ENCODE data around the gene KIAA1755. TPM values are rescaled to one million over a fixed set of nuclear protein-coding genes. Genes with fewer than 3 reads are reported as not detected.

KIAA1755 gene
- total and polyA plus RNA-seq, 2 experiments from 2014 or later, result 4.0 to 5.1 TPM

DNA sequence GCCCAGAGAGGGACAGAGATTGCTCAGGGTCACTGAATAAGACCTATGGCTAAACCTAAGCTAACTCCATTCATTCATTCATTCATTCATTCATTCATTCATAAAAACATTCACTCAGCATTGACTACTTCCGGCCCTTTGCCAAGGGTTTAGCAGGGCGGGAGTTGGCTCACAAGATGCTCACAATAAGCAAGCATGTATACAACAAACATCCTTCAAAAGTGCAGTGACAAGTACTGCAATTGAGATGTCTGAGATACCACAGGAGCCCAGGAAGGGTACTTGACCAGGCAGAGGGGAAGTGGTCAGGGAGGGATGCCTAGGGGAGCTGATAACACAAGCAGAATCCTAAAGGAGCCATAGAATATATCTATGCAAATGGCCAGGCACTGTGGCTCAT lies 18.2 kb upstream of the KIAA1755 start:
- DNase-seq, result no peak
- H3K79me2 ChIP-seq (ENCODE audit: insufficient read depth), result no peaks in the 10 kb centered on the region
- in situ Hi-C loops (cut with MboI), result no loop called here

DNA sequence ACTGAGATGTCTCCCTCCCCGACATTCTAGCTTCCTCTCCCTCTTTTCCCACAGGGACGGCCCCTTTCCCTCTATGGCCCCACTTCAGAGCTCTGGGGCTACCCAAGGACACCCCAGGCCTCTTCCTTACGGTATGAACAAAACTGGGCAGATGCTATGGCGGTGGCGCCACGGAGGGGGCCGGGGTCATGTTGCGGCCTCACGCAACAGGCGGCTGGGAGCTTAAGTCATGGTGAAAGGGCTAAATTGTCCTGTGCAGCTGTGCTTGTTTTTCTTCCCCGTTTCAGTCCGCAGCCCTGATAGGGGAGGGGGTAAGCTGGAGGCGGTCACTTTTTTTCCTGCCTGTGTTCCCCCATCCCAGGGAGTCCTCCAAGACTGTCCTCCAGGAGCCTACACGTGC lies 17.6 kb upstream of the KIAA1755 start:
- Histone ChIP-seq H3K27ac (no peak overlapping the region), H3K9me3 (ENCODE audit: low read depth) (no peaks in the 10 kb centered on the region), H3K27me3 (replicated peaks; ENCODE audit: insufficient read depth) (no peaks in the 10 kb centered on the region), H3F3A (ENCODE audit: insufficient read depth) (peaks cover 44% of the 10 kb centered on the region), H3K36me3 (ENCODE audit: low read depth) (no peaks in the 10 kb centered on the region), H3K9ac (no peak overlapping the region), H3K4me2 (ENCODE audit: unreplicated experiment) (no peak overlapping the region), H3K9me2 (ENCODE audit: insufficient read depth) (no peaks in the 10 kb centered on the region), H3K79me2 (ENCODE audit: insufficient read depth) (no peaks in the 10 kb centered on the region), H3K4me1 (ENCODE audit: insufficient read depth) (peaks cover 48% of the 10 kb centered on the region), H4K20me1 (ENCODE audit: insufficient read depth) (no peaks in the 10 kb centered on the region), H3K4me3 (no peak overlapping the region), H2AFZ (no peak overlapping the region)
- in situ Hi-C loops (cut with MboI), result no loop called here
- DNase-seq, result no peak
- WGBS, 2 experiments (ENCODE audit: low coverage in 1 of 2, low lambda C conversion rate in 2 of 2, missing lambda C conversion rate in 2 of 2), result 94% methylated on average over 14 of the region's 14 CpGs
- TF ChIP-seq EZH2 (IDR thresholded peaks at IDR 0.05; ENCODE audit: insufficient read depth, poor library complexity, severe bottlenecking) (no peak), EZH2phosphoT487 (IDR thresholded peaks at IDR 0.05; ENCODE audit: insufficient read depth, low read depth) (no peak)

More for the DNA sequence above, 18.2 kb upstream of the KIAA1755 start:
- TF ChIP-seq EZH2 (IDR thresholded peaks at IDR 0.05; ENCODE audit: insufficient read depth, poor library complexity, severe bottlenecking), result no peak
- no peak for TF ChIP-seq EZH2phosphoT487 (IDR thresholded peaks at IDR 0.05; ENCODE audit: insufficient read depth, low read depth)
- 96% methylated on average over 2 of the region's 2 CpGs for WGBS, 2 experiments (ENCODE audit: low coverage in 1 of 2, low lambda C conversion rate in 2 of 2, missing lambda C conversion rate in 2 of 2)
- peaks cover 42% of the 10 kb centered on the region for H3K4me1 ChIP-seq (ENCODE audit: insufficient read depth)
- H3K9me3 ChIP-seq (ENCODE audit: low read depth), result no peaks in the 10 kb centered on the region
- no peak overlapping the region for H3K4me3 ChIP-seq
- H3K4me2 ChIP-seq (ENCODE audit: unreplicated experiment), result no peak overlapping the region
- H3K9me2 ChIP-seq (ENCODE audit: insufficient read depth), result no peaks in the 10 kb centered on the region
- no peaks in the 10 kb centered on the region for H4K20me1 ChIP-seq (ENCODE audit: insufficient read depth)
- peaks cover 37% of the 10 kb centered on the region for H3F3A ChIP-seq (ENCODE audit: insufficient read depth)
- H3K27me3 ChIP-seq (replicated peaks; ENCODE audit: insufficient read depth), result no peaks in the 10 kb centered on the region
- H3K36me3 ChIP-seq (ENCODE audit: low read depth), result no peaks in the 10 kb centered on the region
- no peak overlapping the region for H2AFZ ChIP-seq
- no peak overlapping the region for H3K9ac ChIP-seq
- no peak overlapping the region for H3K27ac ChIP-seq

DNA sequence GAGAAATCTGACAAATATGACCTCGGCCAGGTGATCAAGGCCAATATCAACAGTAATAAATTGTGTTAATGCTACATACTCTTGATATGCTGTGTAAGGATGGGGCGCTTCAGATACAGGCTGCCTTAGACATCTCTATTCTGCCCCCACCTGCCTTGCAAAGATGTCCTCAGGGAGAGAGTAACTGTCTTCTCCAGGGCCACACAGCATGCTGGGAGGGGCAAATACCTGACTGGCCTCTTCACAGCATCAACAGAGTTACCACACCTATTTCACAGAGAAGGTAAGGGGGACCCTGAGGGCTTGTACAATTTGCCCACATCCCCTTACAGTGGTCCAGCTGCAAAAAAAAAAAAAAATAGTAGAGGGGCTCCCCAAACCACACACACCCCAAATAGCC lies 17.2 kb upstream of the KIAA1755 start:
- H3K79me2 ChIP-seq (ENCODE audit: insufficient read depth), result no peaks in the 10 kb centered on the region
- no peak for TF ChIP-seq EZH2 (IDR thresholded peaks at IDR 0.05; ENCODE audit: insufficient read depth, poor library complexity, severe bottlenecking)
- TF ChIP-seq EZH2phosphoT487 (IDR thresholded peaks at IDR 0.05; ENCODE audit: insufficient read depth, low read depth), result no peak
- H3K27me3 ChIP-seq (replicated peaks; ENCODE audit: insufficient read depth), result no peaks in the 10 kb centered on the region
- WGBS, 2 experiments (ENCODE audit: low coverage in 1 of 2, low lambda C conversion rate in 2 of 2, missing lambda C conversion rate in 2 of 2), result 97 to 99% methylated on average over 2 of the region's 2 CpGs
- H3K4me3 ChIP-seq, result no peak overlapping the region
- no peaks in the 10 kb centered on the region for H3K9me2 ChIP-seq (ENCODE audit: insufficient read depth)
- H2AFZ ChIP-seq, result no peak overlapping the region
- no peaks in the 10 kb centered on the region for H3K9me3 ChIP-seq (ENCODE audit: low read depth)
- peaks cover 47% of the 10 kb centered on the region for H3F3A ChIP-seq (ENCODE audit: insufficient read depth)
- in situ Hi-C loops (cut with MboI), result no loop called here
- H3K36me3 ChIP-seq (ENCODE audit: low read depth), result no peaks in the 10 kb centered on the region
- no peaks in the 10 kb centered on the region for H4K20me1 ChIP-seq (ENCODE audit: insufficient read depth)
- H3K4me1 ChIP-seq (ENCODE audit: insufficient read depth), result peaks cover 52% of the 10 kb centered on the region
- H3K27ac ChIP-seq, result no peak overlapping the region
- DNase-seq, result no peak
- no peak overlapping the region for H3K4me2 ChIP-seq (ENCODE audit: unreplicated experiment)
- no peak overlapping the region for H3K9ac ChIP-seq

DNA sequence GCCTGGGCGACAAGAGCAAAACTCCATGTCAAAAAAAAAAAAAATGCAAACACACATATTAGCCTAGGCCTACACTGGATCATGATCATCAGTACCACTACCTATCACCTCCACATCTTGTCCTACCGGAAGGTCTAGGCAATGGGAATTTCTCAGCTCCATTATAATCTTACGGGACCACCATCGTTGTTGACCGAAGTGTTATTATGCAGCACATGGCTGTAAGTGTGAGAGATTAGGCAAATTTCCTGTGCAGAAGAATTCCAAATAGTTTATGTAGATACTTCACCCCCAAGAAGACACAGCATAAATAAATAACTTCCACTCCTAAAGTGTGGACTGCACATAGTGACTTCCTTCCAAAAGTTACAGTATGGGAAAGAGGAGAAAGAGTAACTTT lies 16.8 kb upstream of the KIAA1755 start:
- Histone ChIP-seq H3K4me3 (no peak overlapping the region), H3K9ac (no peak overlapping the region), H3K27ac (0 out of 2 replicates have a peak overlapping the region, but pooled peaks have one; percentile 96), H3K36me3 (ENCODE audit: low read depth) (no peaks in the 10 kb centered on the region), H3F3A (ENCODE audit: insufficient read depth) (peaks cover 51% of the 10 kb centered on the region), H3K4me2 (ENCODE audit: unreplicated experiment) (no peak overlapping the region), H3K9me3 (ENCODE audit: low read depth) (no peaks in the 10 kb centered on the region), H3K27me3 (replicated peaks; ENCODE audit: insufficient read depth) (no peaks in the 10 kb centered on the region), H3K79me2 (ENCODE audit: insufficient read depth) (no peaks in the 10 kb centered on the region), H3K9me2 (ENCODE audit: insufficient read depth) (no peaks in the 10 kb centered on the region), H3K4me1 (ENCODE audit: insufficient read depth) (peaks cover 57% of the 10 kb centered on the region), H2AFZ (no peak overlapping the region), H4K20me1 (ENCODE audit: insufficient read depth) (no peaks in the 10 kb centered on the region)
- 98 to 99% methylated on average over 5 of the region's 5 CpGs for WGBS, 2 experiments (ENCODE audit: low coverage in 1 of 2, low lambda C conversion rate in 2 of 2, missing lambda C conversion rate in 2 of 2)
- DNase-seq, result no peak
- in situ Hi-C loops (cut with MboI), result no loop called here
- no peak for TF ChIP-seq EZH2 (IDR thresholded peaks at IDR 0.05; ENCODE audit: insufficient read depth, poor library complexity, severe bottlenecking)
